GM10847 (cell line): ENCODE measurements around the gene OXGR1.

Source experiments
- POLR2A ChIP-seq: IDR thresholded peaks from 2 replicates; pipeline ENCODE4 v1.6.1; 2011; ENCODE audit not compliant: insufficient read length; ENCODE audit errors: extremely low read depth

Gene OXGR1

DNA sequence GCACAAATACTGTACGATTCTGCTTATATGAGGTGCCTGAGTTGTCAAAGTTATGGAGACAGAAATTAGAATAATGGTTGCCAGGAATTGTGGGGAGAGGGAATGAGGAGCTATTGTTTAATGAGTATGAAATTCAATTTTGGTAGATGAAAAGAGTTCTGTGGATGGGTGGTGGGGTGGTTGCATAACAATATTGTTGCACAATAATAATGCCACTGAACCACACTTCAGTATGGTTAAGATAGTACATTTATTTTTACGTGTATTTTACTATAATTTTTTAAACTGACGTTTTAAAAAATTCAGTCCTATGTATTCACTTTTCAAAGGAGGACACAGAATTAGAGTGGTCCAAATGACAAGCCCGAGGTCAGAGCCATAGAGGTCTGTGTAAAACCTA is 1.8 kb upstream of the OXGR1 start:
- no peak for TF ChIP-seq POLR2A

DNA sequence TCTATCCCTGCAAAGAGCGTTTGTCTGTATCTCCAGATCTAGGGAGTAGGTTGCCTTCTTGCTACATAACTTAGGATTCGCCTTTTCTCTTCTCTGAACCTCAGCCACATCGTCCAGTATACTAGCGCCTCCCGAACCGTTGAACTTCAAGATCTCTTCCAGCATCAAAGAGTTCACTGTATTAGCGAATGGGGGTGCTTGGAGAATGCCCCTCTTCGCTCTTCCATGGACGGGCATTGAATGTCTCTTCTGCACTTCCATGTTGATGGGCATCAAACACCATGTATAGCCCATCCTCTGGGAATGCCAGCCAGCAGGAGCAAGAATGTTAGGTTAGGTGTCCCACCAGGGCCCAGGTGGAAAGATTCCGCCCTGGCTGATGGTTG is 575 bp upstream of the OXGR1 start:
- no peak for TF ChIP-seq POLR2A

GRCh38 chr13:96993634-96994016 is 651 bp downstream of the OXGR1 start:
- no peak for TF ChIP-seq POLR2A

DNA sequence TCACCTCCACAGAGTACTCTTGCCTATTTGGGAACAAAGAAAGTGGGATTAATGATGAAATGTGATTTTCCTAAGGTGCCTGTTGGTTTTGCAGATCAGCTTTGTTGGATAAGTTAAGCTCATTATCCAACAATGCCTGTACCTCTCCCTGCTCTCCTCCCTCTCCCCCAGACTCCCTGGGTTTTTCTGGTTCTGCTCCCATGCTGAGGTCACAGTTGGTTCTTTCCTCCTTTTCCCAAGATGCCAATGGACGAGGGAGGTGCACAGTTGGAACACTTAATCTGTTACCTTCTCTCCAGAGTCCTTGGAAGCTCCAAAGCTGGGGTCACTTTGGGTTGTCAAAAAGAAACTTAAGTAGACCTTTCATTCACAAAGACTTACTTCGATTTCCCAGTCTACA is 1.6 kb downstream of the OXGR1 start:
- no peak for TF ChIP-seq POLR2A

- TF ChIP-seq POLR2A = no peak
Observed at GRCh38 chr13:96991072-96991471, 3.2 kb downstream of the OXGR1 start.

DNA sequence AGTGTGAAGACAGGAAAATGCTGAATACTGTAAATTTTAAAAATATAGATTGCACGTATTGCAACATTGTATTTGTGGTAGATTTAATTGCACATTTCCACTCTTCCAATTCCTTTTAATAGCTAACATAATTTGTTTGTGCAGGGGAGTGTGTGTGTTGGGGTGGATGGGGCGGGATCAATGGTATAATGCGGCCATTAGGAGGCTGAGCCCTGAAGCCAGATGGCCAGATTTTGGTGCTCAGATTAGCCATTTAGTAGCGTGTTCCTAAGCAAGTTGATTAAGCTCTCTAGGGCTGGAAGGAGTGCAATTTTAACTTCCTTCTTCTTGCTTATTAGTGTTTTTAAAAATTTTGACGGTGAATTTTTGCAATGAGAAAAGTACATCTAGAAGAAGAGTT is 5.8 kb downstream of the OXGR1 start:
- TF ChIP-seq POLR2A = no peak

- TF ChIP-seq POLR2A = no peak
Observed at GRCh38 chr13:96984051-96984508, 10.2 kb downstream of the OXGR1 start.

GRCh38 chr13:96982672-96983071 is 11.6 kb downstream of the OXGR1 start:
- no peak for TF ChIP-seq POLR2A

DNA sequence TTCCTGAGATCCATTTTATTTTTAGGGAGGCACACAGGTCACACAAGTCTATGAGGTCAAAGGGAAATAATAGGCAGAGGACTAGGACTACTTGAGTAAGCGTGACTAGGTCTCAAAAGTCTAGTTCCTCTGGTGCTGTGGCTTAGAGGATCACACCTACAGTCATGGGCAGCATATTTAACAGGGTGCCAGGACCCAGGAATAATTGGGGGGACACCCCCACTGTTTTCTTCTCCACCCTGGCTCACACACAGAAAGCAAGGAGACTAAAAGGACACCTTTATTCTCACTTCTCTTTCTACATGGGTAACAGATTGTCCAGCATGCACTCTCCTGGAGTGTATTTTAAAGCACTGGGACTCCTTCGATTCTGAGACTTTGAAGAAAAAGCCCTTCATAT is 26.2 kb downstream of the OXGR1 start:
- no peak for TF ChIP-seq POLR2A

DNA sequence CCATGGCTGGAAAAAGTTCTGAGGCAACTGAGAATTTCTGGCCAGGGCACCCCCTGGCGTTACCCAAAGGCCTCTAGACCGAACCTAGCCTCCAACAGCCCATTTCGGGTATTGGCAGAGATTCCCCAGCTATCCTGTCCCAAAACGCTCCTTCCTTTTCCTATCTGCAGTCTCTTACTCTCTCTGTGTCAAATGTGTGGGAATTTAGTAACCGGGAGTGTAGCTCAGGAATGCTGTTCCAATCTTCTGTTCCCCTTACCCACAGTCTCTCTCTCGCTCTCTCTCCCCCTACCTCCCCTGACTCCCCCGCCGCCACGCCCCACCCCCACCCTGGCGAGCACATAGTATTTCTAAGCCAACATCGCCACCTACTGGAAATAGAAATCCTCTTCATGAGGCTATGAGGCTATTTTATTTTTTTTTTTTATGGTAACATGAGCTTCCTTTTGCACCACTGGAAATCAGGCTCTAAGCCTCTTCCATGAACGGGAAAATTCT is 27.0 kb downstream of the OXGR1 start:
- no peak for TF ChIP-seq POLR2A

GRCh38 chr13:96966415-96967102 is 27.7 kb downstream of the OXGR1 start:
- TF ChIP-seq POLR2A = no peak

DNA sequence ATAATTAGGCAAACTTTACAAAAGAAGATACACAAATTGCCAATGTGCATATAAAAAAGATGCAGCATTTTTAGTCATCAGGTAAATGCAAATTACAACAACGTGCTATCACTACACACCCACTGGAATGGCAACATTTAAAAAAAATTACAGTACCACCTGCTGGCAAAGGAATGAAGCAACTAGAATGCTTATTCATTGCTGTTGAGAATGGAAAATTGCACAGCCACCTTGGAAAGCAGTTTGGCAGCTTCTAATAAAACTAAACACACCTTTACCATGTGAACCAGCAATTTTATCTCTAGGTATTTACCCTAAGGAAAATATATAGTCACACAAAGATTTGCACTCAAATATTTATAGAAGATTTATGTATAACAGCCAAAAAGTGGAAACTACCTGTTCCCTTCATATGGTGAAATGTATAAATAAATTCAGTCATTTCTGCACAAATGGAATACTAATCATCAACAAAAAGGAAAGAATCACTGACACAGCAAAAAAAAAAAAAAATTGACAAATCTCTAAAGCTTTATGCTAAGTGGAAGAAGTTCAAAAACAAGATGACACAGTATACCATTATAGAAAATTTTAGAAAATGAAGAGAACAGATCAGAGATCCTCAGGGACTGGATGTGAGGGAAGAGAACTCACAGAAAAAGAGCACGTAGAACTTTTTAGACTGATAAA is 30.3 kb downstream of the OXGR1 start:
- no peak for TF ChIP-seq POLR2A

DNA sequence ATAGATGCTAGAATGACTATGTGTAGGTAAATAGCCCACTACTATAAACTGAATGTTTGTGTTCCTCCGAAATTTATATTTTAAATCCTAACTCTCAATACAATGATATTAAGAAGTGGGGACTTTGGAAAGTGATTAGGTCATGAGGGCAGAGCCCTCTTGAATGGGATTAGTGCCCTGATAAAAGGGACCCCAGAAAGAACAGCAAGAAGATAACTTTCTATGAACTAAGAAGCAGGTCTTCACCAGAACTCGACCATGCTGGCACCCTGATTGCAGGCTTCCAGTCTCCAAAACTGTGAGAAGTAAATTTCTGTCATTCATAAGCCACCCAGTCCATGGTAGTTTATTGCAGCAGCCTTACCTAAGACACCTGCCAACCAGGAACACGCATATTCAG is 33.9 kb downstream of the OXGR1 start:
- TF ChIP-seq POLR2A = no peak

DNA sequence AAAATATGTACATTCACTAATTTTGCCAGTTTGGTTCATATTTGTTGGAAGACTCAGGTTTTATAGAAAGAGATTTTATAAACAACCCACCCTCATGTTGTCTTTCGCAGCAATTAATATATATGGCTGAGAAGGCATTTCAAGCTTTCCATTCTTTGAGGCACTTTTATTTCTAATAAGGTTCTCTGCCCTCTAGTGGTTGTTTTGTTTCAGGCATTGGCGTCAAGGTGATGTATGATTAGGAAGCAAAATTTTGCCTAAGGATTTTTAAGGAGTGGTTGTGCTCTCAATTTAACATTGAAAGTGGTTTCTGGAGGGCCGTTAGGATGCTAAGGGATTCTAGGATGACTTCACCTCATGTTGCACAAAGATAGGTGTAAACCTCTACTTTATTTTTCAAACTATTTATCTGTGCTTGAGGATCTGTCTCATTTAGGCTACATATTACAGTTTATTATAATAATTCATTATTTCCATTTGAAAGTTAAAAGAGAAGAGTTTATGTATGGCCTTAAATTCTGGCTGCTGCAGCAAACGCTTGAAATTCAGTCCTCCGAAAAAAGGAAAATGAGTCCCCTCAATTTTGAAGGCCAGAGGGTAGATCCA is 35.9 kb downstream of the OXGR1 start:
- no peak for TF ChIP-seq POLR2A

- no peak for TF ChIP-seq POLR2A
Observed at GRCh38 chr13:96952595-96952994, 41.7 kb downstream of the OXGR1 start.

GRCh38 chr13:96948127-96948526 is 46.1 kb downstream of the OXGR1 start:
- no peak for TF ChIP-seq POLR2A
